Bone marrow (tissue), 2 donors: ENCODE results near the gene EFHD2.
"Not testable (repeated sequence)": the region's sequence is repeated elsewhere in the genome, so short reads cannot be mapped to it uniquely, and the experiment has no call there.

Source experiments
- DNase-seq, 2 donors: peaks; one replicate each; lab custom pipeline; 2025; lab: John Stamatoyannopoulos, UW

The EFHD2 gene

GRCh38 chr1:15430787-15431570 lies 21.3 kb downstream of the EFHD2 start:
- peak; percentile 7 to 39 for DNase-seq

GRCh38 chr1:15431571-15431948 lies 21.9 kb downstream of the EFHD2 start:
- no peak for DNase-seq

- DNase-seq: no peak
Measured at GRCh38 chr1:15432324-15432723, 22.6 kb downstream of the EFHD2 start.

GRCh38 chr1:15433471-15433870 lies 23.8 kb downstream of the EFHD2 start:
- DNase-seq: no peak

GRCh38 chr1:15434739-15435138 lies 25.1 kb downstream of the EFHD2 start:
- not testable (repeated sequence) for DNase-seq

GRCh38 chr1:15435239-15436077 lies 25.8 kb downstream of the EFHD2 start:
- no peak for DNase-seq

GRCh38 chr1:15436881-15437442 lies 27.3 kb downstream of the EFHD2 start:
- no peak for DNase-seq

GRCh38 chr1:15439325-15439724 lies 29.6 kb downstream of the EFHD2 start:
- DNase-seq: no peak

GRCh38 chr1:15440357-15440756 lies 30.7 kb downstream of the EFHD2 start:
- DNase-seq: no peak

- DNase-seq: no peak
Measured at GRCh38 chr1:15441247-15441646, 31.6 kb downstream of the EFHD2 start.

- DNase-seq: no peak
Measured at GRCh38 chr1:15442119-15442518, 32.4 kb downstream of the EFHD2 start.

GRCh38 chr1:15442759-15443158 lies 33.1 kb downstream of the EFHD2 start:
- DNase-seq: no peak

- no peak for DNase-seq
Measured at GRCh38 chr1:15443281-15443680, 33.6 kb downstream of the EFHD2 start.

- no peak for DNase-seq
Measured at GRCh38 chr1:15444468-15445389, 35.0 kb downstream of the EFHD2 start.

- no peak for DNase-seq
Measured at GRCh38 chr1:15445390-15446122, 35.9 kb downstream of the EFHD2 start.

- no peak for DNase-seq
Measured at GRCh38 chr1:15446212-15446611, 36.5 kb downstream of the EFHD2 start.

- DNase-seq: no peak
Measured at GRCh38 chr1:15448877-15449462, 39.3 kb downstream of the EFHD2 start.

GRCh38 chr1:15449567-15449966 lies 39.9 kb downstream of the EFHD2 start:
- no peak for DNase-seq

GRCh38 chr1:15451014-15451722 lies 41.5 kb downstream of the EFHD2 start:
- no peak for DNase-seq

- DNase-seq: no peak
Measured at GRCh38 chr1:15452216-15452615, 42.5 kb downstream of the EFHD2 start.
